ENCODE measurements around the gene TBX15.

- TF ChIP-seq POLR2A (IDR thresholded peaks at IDR 0.05), result no peak
- no peak for TF ChIP-seq CTCF (IDR thresholded peaks at IDR 0.05)
- TF ChIP-seq EP300 (IDR thresholded peaks at IDR 0.05), result no peak
Measured at GRCh38 chr1:118992868-118993699, 4.9 kb upstream of the TBX15 start.

Measured in gastroesophageal sphincter (tissue), 3 donors.